Fibroblast of lung (primary cell): ENCODE data around the gene HTRA3.

Source experiments
- EZH2 ChIP-seq: IDR thresholded peaks from 2 replicates; pipeline ENCODE4 v1.5.1; 2012; ENCODE audit warnings: low read length, control low read depth, mild to moderate bottlenecking; ENCODE audit errors: missing control alignments
- TF ChIP-seq, protein P1 (sequence below), 2 donors: IDR thresholded peaks in 1 of 2; conservative IDR thresholded peaks in 1 of 2; 1 replicate in 1 of 2; 2 replicates in 1 of 2; pipeline ENCODE4 v1.5.1; 2011 to 2012; ENCODE audit warnings: low read length in 2 of 2, control low read depth in 1 of 2, inconsistent platforms in 1 of 2, low read depth in 1 of 2, mild to moderate bottlenecking in 1 of 2

DNA sequence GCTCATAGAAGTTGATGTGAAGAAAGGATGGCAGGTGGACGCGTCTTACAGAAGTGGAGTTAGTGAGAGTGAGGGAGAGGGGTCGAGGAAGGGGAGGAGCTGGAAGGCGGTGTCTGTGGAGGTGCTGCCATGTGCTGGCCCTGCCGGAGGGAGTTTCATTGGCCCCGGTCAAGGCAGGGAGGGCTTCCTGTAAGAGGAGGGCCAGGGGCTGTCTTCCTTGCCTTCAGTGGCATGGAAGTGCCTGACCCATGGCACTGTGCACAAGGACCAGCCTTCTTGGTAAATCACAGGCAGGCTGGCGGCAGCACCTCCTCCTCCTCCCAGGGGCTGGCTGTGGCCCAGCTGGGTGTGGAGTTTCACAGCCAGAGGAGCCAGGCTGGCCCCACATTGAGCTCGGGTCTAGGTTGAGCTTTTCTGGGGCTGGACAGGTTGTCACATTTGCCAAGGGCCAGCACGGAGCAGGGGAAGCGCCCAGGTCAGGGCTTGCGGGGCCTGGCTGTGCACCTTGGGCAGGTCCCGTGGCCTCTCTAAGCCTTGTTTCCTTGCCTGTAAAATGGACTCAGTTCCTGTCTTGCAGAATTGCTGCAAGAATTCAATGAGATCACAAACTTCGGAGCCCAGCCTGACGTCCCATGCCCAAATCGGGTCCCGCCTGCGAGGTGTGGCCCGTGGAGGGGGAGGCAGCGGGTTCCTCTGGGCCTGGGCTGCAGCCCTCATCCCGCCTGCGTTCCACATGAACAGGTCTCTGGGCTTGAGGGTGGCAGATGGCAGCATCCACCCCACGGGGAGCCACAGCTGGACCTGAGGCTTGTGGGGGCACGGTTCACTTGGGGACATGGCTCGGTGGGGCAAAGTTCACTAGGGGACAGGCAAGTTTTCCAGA is 7.0 kb downstream of the HTRA3 start:
- TF ChIP-seq, protein P1, sequence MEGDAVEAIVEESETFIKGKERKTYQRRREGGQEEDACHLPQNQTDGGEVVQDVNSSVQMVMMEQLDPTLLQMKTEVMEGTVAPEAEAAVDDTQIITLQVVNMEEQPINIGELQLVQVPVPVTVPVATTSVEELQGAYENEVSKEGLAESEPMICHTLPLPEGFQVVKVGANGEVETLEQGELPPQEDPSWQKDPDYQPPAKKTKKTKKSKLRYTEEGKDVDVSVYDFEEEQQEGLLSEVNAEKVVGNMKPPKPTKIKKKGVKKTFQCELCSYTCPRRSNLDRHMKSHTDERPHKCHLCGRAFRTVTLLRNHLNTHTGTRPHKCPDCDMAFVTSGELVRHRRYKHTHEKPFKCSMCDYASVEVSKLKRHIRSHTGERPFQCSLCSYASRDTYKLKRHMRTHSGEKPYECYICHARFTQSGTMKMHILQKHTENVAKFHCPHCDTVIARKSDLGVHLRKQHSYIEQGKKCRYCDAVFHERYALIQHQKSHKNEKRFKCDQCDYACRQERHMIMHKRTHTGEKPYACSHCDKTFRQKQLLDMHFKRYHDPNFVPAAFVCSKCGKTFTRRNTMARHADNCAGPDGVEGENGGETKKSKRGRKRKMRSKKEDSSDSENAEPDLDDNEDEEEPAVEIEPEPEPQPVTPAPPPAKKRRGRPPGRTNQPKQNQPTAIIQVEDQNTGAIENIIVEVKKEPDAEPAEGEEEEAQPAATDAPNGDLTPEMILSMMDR (conservative IDR thresholded peaks at IDR 0.05 in 1 of 2, IDR thresholded peaks at IDR 0.05 in 1 of 2; ENCODE audit: low read depth in 1 of 2, low read length in 2 of 2), result no peak
- TF ChIP-seq EZH2, result no peak
